HEK293 (cell line): ENCODE results near the gene MTMR3.

Experiments used
- EGR2 ChIP-seq: fragments of 450-650 bp; formaldehyde crosslinking; IDR thresholded peaks from 2 replicates; pipeline ENCODE4 v1.5.1; 2016; ENCODE audit warnings: low read depth, missing biosample characterization, missing genetic modification characterization
- GLI4 ChIP-seq: fragments of 450-650 bp; formaldehyde crosslinking; IDR thresholded peaks from 2 replicates; pipeline ENCODE4 v1.5.1; 2016; ENCODE audit warnings: missing biosample characterization, missing genetic modification characterization
- HOXC10 ChIP-seq: sonication (generic); formaldehyde crosslinking; IDR thresholded peaks from 2 replicates; pipeline ENCODE4 v1.8.1; 2023; ENCODE audit warnings: mild to moderate bottlenecking, missing genetic modification reagents
- IKZF3 ChIP-seq: fragments of 450-650 bp; IDR thresholded peaks from 2 replicates; pipeline ENCODE4 v1.5.0; 2018; ENCODE audit warnings: missing biosample characterization, mild to moderate bottlenecking, missing genetic modification characterization, moderate library complexity
- REPIN1 ChIP-seq: fragments of 450-650 bp; formaldehyde crosslinking; IDR thresholded peaks from 2 replicates; pipeline ENCODE4 v1.5.1; 2017; ENCODE audit warnings: missing biosample characterization, missing genetic modification characterization, low read depth
- SCRT1 ChIP-seq: fragments of 450-650 bp; formaldehyde crosslinking; IDR thresholded peaks from 2 replicates; pipeline ENCODE4 v1.5.1; 2016; ENCODE audit warnings: missing biosample characterization, missing genetic modification characterization, borderline replicate concordance
- SETDB1 ChIP-seq: IDR thresholded peaks from one replicate; pipeline ENCODE4 v1.6.1; 2017; ENCODE audit warnings: mild to moderate bottlenecking, low read length, moderate library complexity, mixed read lengths; ENCODE audit not compliant: insufficient read length
- SP2 ChIP-seq: fragments of 450-650 bp; formaldehyde crosslinking; IDR thresholded peaks from 2 replicates; pipeline ENCODE4 v1.5.1; 2016; ENCODE audit warnings: missing biosample characterization, missing genetic modification characterization
- SP7 ChIP-seq: fragments of 450-650 bp; formaldehyde crosslinking; IDR thresholded peaks from 2 replicates; pipeline ENCODE4 v1.5.1; 2016; ENCODE audit warnings: missing biosample characterization, missing genetic modification characterization
- ZBTB21 ChIP-seq: fragments of 450-650 bp; formaldehyde crosslinking; IDR thresholded peaks from 2 replicates; pipeline ENCODE4 v1.5.1; 2017; ENCODE audit warnings: missing biosample characterization, missing genetic modification characterization
- ZNF174 ChIP-seq: fragments of 450-650 bp; formaldehyde crosslinking; IDR thresholded peaks from 2 replicates; pipeline ENCODE4 v1.5.0; 2017; ENCODE audit warnings: missing biosample characterization, mild to moderate bottlenecking, missing genetic modification characterization
- ZNF19 ChIP-seq: fragments of 450-650 bp; formaldehyde crosslinking; IDR thresholded peaks from 2 replicates; pipeline ENCODE4; 2016; ENCODE audit warnings: missing biosample characterization, missing genetic modification characterization, low read depth
- ZNF221 ChIP-seq: fragments of 450-650 bp; formaldehyde crosslinking; IDR thresholded peaks from 2 replicates; pipeline ENCODE4 v1.5.1; 2017; ENCODE audit warnings: missing biosample characterization, missing genetic modification characterization, borderline replicate concordance
- ZNF239 ChIP-seq: fragments of 450-650 bp; formaldehyde crosslinking; IDR thresholded peaks from 2 replicates; pipeline ENCODE4 v1.5.1; 2016; ENCODE audit warnings: missing biosample characterization, missing genetic modification characterization
- ZNF292 ChIP-seq: fragments of 450-650 bp; formaldehyde crosslinking; IDR thresholded peaks from 2 replicates; pipeline ENCODE4 v1.5.1; 2016; ENCODE audit warnings: low read depth, missing biosample characterization, missing genetic modification characterization, borderline replicate concordance
- ZNF521 ChIP-seq: fragments of 450-650 bp; formaldehyde crosslinking; IDR thresholded peaks from 2 replicates; pipeline ENCODE4 v1.5.1; 2017; ENCODE audit warnings: missing biosample characterization, mild to moderate bottlenecking, missing genetic modification characterization
- ZNF571 ChIP-seq: fragments of 450-650 bp; formaldehyde crosslinking; IDR thresholded peaks from 2 replicates; pipeline ENCODE4 v1.5.0; 2017; ENCODE audit warnings: missing biosample characterization, missing genetic modification characterization
- ZNF596 ChIP-seq: fragments of 450-650 bp; IDR thresholded peaks from 2 replicates; pipeline ENCODE4 v1.5.0; 2018; ENCODE audit warnings: missing biosample characterization, mild to moderate bottlenecking, missing genetic modification characterization, moderate library complexity
- ZNF600 ChIP-seq: fragments of 450-650 bp; formaldehyde crosslinking; IDR thresholded peaks from 2 replicates; pipeline ENCODE4 v1.5.1; 2016; ENCODE audit warnings: missing biosample characterization, missing genetic modification characterization
- ZNF623 ChIP-seq: fragments of 450-650 bp; formaldehyde crosslinking; IDR thresholded peaks from 2 replicates; pipeline ENCODE4 v1.5.1; 2016; ENCODE audit warnings: missing biosample characterization, missing genetic modification characterization
- ZNF660 ChIP-seq: fragments of 450-650 bp; IDR thresholded peaks from 2 replicates; pipeline ENCODE4 v1.5.1; 2018; ENCODE audit warnings: missing biosample characterization, mild to moderate bottlenecking, missing genetic modification characterization
- ZSCAN16 ChIP-seq: fragments of 450-650 bp; formaldehyde crosslinking; IDR thresholded peaks from 2 replicates; pipeline ENCODE4 v1.5.1; 2016; ENCODE audit warnings: missing biosample characterization, missing genetic modification characterization
- TF ChIP-seq, protein P1 (sequence below): fragments of 450-650 bp; IDR thresholded peaks from 2 replicates; pipeline ENCODE4 v1.5.1; 2018; ENCODE audit warnings: missing biosample characterization, mild to moderate bottlenecking, missing genetic modification characterization
- TF ChIP-seq, protein P2 (sequence below): fragments of 450-650 bp; formaldehyde crosslinking; IDR thresholded peaks from 2 replicates; pipeline ENCODE4 v1.5.1; 2016; ENCODE audit warnings: missing biosample characterization, missing genetic modification characterization
- TF ChIP-seq, protein P3 (sequence below): fragments of 450-650 bp; formaldehyde crosslinking; IDR thresholded peaks from 2 replicates; pipeline ENCODE4 v1.5.1; 2016; ENCODE audit warnings: missing biosample characterization, missing genetic modification characterization, borderline replicate concordance
- TF ChIP-seq, protein P4 (sequence below): fragments of 450-650 bp; formaldehyde crosslinking; IDR thresholded peaks from 2 replicates; pipeline ENCODE4 v1.5.1; 2016; ENCODE audit warnings: missing biosample characterization, missing genetic modification characterization
- TF ChIP-seq, protein P5 (sequence below): fragments of 450-650 bp; formaldehyde crosslinking; IDR thresholded peaks from 2 replicates; pipeline ENCODE4 v1.5.1; 2016; ENCODE audit warnings: missing biosample characterization, missing genetic modification characterization
- TF ChIP-seq, protein P6 (sequence below): fragments of 450-650 bp; formaldehyde crosslinking; IDR thresholded peaks from 2 replicates; pipeline ENCODE4 v1.5.1; 2016; ENCODE audit warnings: missing biosample characterization, missing genetic modification characterization

The MTMR3 gene

DNA sequence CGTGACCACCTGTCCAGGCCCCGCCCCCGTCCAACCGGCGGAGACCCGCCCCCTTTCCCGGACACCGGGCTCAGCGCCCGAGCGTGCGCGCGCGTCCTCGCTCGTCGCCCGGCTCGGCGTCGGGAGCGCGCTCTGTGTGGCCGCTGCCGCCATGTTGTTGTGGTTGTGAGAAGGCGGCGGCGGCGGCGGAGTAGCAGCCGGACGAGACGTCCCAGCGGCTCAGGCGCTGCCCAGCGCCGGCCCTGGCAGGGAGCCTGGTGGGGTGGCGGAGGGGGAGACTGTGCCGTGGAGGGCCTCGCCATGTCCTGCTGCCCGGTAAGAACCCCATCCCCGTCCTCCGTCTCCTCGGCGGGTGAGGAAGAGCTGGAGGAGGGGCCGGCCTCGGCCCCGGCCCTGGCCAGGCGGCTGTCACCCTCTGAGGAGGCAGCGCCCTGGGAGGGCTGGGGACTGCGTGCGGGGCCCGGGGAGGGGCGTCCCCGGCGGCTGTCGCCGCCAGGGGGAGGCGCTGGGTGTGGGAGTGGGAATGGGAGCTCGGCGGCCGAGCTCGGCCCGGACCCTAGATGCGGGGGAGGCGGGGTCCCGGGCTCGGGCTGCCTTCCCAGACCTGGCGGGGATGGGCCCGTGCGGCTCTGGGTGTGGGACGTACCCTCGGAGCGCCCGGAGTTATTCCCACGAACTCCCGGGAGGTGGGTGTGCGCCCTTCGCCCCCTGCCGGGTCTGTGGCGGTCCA lies at the start of gene MTMR3 (continued):
- TF ChIP-seq, protein P1, sequence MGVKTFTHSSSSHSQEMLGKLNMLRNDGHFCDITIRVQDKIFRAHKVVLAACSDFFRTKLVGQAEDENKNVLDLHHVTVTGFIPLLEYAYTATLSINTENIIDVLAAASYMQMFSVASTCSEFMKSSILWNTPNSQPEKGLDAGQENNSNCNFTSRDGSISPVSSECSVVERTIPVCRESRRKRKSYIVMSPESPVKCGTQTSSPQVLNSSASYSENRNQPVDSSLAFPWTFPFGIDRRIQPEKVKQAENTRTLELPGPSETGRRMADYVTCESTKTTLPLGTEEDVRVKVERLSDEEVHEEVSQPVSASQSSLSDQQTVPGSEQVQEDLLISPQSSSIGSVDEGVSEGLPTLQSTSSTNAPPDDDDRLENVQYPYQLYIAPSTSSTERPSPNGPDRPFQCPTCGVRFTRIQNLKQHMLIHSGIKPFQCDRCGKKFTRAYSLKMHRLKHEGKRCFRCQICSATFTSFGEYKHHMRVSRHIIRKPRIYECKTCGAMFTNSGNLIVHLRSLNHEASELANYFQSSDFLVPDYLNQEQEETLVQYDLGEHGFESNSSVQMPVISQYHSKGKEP (tag by site-specific recombination): no peak
- TF ChIP-seq HOXC10 (CRISPR knock-in tag) (no peak), SCRT1 (tag by site-specific recombination) (no peak), ZSCAN16 (tag by site-specific recombination) (no peak), ZNF571 (tag by site-specific recombination) (no peak), ZNF521 (tag by site-specific recombination) (no peak), ZNF660 (tag by site-specific recombination) (0 out of 2 replicates have a peak, but pooled peaks have one; percentile 27), ZNF221 (tag by site-specific recombination) (no peak), SP7 (tag by site-specific recombination) (no peak), ZNF19 (tag by site-specific recombination) (no peak), SP2 (tag by site-specific recombination) (peak; percentile 82), ZNF292 (tag by site-specific recombination) (no peak), ZNF596 (tag by site-specific recombination) (no peak), REPIN1 (tag by site-specific recombination) (0 out of 2 replicates have a peak, but pooled peaks have one; percentile 60), IKZF3 (tag by site-specific recombination) (peak; percentile 39; the same call in 1 of the 2 replicates), EGR2 (tag by site-specific recombination) (peak; percentile 82), ZNF600 (tag by site-specific recombination) (no peak), SETDB1 (no peak), GLI4 (tag by site-specific recombination) (no peak), ZNF239 (no peak), ZBTB21 (no peak), ZNF623 (no peak), ZNF174 (tag by site-specific recombination) (no peak)
- TF ChIP-seq, protein P2, sequence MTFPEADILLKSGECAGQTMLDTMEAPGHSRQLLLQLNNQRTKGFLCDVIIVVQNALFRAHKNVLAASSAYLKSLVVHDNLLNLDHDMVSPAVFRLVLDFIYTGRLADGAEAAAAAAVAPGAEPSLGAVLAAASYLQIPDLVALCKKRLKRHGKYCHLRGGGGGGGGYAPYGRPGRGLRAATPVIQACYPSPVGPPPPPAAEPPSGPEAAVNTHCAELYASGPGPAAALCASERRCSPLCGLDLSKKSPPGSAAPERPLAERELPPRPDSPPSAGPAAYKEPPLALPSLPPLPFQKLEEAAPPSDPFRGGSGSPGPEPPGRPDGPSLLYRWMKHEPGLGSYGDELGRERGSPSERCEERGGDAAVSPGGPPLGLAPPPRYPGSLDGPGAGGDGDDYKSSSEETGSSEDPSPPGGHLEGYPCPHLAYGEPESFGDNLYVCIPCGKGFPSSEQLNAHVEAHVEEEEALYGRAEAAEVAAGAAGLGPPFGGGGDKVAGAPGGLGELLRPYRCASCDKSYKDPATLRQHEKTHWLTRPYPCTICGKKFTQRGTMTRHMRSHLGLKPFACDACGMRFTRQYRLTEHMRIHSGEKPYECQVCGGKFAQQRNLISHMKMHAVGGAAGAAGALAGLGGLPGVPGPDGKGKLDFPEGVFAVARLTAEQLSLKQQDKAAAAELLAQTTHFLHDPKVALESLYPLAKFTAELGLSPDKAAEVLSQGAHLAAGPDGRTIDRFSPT (tag by site-specific recombination): peak; percentile 55; the same call in 1 of the 2 replicates
- TF ChIP-seq, protein P3, sequence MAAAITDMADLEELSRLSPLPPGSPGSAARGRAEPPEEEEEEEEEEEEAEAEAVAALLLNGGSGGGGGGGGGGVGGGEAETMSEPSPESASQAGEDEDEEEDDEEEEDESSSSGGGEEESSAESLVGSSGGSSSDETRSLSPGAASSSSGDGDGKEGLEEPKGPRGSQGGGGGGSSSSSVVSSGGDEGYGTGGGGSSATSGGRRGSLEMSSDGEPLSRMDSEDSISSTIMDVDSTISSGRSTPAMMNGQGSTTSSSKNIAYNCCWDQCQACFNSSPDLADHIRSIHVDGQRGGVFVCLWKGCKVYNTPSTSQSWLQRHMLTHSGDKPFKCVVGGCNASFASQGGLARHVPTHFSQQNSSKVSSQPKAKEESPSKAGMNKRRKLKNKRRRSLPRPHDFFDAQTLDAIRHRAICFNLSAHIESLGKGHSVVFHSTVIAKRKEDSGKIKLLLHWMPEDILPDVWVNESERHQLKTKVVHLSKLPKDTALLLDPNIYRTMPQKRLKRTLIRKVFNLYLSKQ (tag by site-specific recombination): no peak
- TF ChIP-seq, protein P4, sequence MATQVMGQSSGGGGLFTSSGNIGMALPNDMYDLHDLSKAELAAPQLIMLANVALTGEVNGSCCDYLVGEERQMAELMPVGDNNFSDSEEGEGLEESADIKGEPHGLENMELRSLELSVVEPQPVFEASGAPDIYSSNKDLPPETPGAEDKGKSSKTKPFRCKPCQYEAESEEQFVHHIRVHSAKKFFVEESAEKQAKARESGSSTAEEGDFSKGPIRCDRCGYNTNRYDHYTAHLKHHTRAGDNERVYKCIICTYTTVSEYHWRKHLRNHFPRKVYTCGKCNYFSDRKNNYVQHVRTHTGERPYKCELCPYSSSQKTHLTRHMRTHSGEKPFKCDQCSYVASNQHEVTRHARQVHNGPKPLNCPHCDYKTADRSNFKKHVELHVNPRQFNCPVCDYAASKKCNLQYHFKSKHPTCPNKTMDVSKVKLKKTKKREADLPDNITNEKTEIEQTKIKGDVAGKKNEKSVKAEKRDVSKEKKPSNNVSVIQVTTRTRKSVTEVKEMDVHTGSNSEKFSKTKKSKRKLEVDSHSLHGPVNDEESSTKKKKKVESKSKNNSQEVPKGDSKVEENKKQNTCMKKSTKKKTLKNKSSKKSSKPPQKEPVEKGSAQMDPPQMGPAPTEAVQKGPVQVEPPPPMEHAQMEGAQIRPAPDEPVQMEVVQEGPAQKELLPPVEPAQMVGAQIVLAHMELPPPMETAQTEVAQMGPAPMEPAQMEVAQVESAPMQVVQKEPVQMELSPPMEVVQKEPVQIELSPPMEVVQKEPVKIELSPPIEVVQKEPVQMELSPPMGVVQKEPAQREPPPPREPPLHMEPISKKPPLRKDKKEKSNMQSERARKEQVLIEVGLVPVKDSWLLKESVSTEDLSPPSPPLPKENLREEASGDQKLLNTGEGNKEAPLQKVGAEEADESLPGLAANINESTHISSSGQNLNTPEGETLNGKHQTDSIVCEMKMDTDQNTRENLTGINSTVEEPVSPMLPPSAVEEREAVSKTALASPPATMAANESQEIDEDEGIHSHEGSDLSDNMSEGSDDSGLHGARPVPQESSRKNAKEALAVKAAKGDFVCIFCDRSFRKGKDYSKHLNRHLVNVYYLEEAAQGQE (tag by site-specific recombination): no peak
- TF ChIP-seq, protein P5, sequence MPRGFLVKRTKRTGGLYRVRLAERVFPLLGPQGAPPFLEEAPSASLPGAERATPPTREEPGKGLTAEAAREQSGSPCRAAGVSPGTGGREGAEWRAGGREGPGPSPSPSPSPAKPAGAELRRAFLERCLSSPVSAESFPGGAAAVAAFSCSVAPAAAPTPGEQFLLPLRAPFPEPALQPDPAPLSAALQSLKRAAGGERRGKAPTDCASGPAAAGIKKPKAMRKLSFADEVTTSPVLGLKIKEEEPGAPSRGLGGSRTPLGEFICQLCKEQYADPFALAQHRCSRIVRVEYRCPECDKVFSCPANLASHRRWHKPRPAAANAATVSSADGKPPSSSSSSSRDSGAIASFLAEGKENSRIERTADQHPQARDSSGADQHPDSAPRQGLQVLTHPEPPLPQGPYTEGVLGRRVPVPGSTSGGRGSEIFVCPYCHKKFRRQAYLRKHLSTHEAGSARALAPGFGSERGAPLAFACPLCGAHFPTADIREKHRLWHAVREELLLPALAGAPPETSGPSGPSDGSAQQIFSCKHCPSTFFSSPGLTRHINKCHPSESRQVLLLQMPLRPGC (tag by site-specific recombination): peak; percentile 30; the same call in 1 of the 2 replicates
- TF ChIP-seq, protein P6, sequence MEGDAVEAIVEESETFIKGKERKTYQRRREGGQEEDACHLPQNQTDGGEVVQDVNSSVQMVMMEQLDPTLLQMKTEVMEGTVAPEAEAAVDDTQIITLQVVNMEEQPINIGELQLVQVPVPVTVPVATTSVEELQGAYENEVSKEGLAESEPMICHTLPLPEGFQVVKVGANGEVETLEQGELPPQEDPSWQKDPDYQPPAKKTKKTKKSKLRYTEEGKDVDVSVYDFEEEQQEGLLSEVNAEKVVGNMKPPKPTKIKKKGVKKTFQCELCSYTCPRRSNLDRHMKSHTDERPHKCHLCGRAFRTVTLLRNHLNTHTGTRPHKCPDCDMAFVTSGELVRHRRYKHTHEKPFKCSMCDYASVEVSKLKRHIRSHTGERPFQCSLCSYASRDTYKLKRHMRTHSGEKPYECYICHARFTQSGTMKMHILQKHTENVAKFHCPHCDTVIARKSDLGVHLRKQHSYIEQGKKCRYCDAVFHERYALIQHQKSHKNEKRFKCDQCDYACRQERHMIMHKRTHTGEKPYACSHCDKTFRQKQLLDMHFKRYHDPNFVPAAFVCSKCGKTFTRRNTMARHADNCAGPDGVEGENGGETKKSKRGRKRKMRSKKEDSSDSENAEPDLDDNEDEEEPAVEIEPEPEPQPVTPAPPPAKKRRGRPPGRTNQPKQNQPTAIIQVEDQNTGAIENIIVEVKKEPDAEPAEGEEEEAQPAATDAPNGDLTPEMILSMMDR (tag by site-specific recombination): peak; percentile 62
